Upper lobe of left lung (tissue), 6 donors: ENCODE data around the gene ABCC6. TPM values are rescaled to one million over a fixed set of nuclear protein-coding genes. Genes with fewer than 3 reads are reported as not detected.

ENCODE experiments used
- ATAC-seq, 2 donors: fragments of 200-7000 bp; cut with Tn5 transposase; one replicate each; pipeline ENCODE4 v1.9.1; 2022; ENCODE audit warnings: mild to moderate bottlenecking in 2 of 2, moderate library complexity in 2 of 2; ENCODE audit not compliant: low FRiP score in 2 of 2
- DNase-seq, 2 donors: peaks; one replicate each; pipeline ENCODE4 v3.0.0-alpha.2; 2019 to 2020
- H3K27ac ChIP-seq, 4 donors: fragments of 200-600 bp; sonication (generic); one replicate each; pipeline ENCODE4 v1.5.1; 2016 to 2019
- H3K27me3 ChIP-seq, 4 donors: fragments of 200-600 bp; sonication (generic); one replicate each; pipeline ENCODE4 v1.5.1; 2017 to 2019
- H3K36me3 ChIP-seq, 4 donors: fragments of 200-600 bp; sonication (generic); one replicate each; pipeline ENCODE4 v1.5.1; 2016 to 2019
- H3K4me1 ChIP-seq, 4 donors: fragments of 200-600 bp; sonication (generic); one replicate each; pipeline ENCODE4 v1.5.1; 2018 to 2019
- H3K4me3 ChIP-seq, 4 donors: fragments of 200-600 bp; sonication (generic); one replicate each; pipeline ENCODE4 v1.5.1; 2017 to 2019; ENCODE audit warnings: mild to moderate bottlenecking in 2 of 4, moderate library complexity in 1 of 4
- H3K9me3 ChIP-seq, 4 donors: fragments of 200-600 bp; sonication (generic); one replicate each; pipeline ENCODE4 v1.5.1; 2018 to 2019
- CTCF ChIP-seq, 6 experiments: fragments of 450-650 bp in 4 of 6; fragments of 200-600 bp in 2 of 6; sonication (generic) in 2 of 6; IDR thresholded peaks; one replicate each; pipeline ENCODE4 v1.5.1; 2016 to 2019; ENCODE audit warnings: antibody characterized with exemption in 6 of 6
- EP300 ChIP-seq, 4 donors: sonication (generic); formaldehyde crosslinking; IDR thresholded peaks; one replicate each; pipeline ENCODE4 v1.5.1; 2017; ENCODE audit warnings: antibody characterized with exemption in 4 of 4, control low read depth in 2 of 4
- POLR2A ChIP-seq, 4 donors: fragments of 450-650 bp; IDR thresholded peaks; one replicate each; pipeline ENCODE4 v1.5.1; 2016 to 2017; ENCODE audit warnings: antibody characterized with exemption in 4 of 4, mild to moderate bottlenecking in 2 of 4
- POLR2AphosphoS5 ChIP-seq, 2 donors: sonication (generic); formaldehyde crosslinking; IDR thresholded peaks; one replicate each; pipeline ENCODE4 v1.5.1; 2017; ENCODE audit warnings: antibody characterized with exemption in 2 of 2
- WGBS, 2 donors: methylation state at CpG; one replicate each; pipeline ENCODE4 v1.1.5; 2017 to 2018; 5-methylcytosine and 5-hydroxymethylcytosine counted together
- total RNA-seq, 6 donors: library from RNA; depleted of rRNA in 4 of 6; stranded (reverse); fragments of >200 nt in 4 of 6; gene quantifications; one replicate each; pipeline versions ENCODE4 v1.1.0 to v1.2.1, GENCODE V29; 2016 to 2021
- donor health status: DM: no; HTN: no; CAD: no; lungs with moderate emphysema.
- donor health status: DM: no; HTN: yes; CAD: no; lungs with severe emphysema.

ABCC6 gene
- total RNA-seq, 6 donors from 2014 or later: 31.9 to 148 (median 41.8) TPM

GRCh38 chr16:16141141-16141540 is 82.2 kb downstream of the ABCC6 start:
- Histone ChIP-seq H3K9me3 (no peaks in the 10 kb centered on the region), H3K27me3 (no peaks in the 10 kb centered on the region), H3K4me3 (no peak overlapping the region), H3K4me1 (no peaks in the 10 kb centered on the region), H3K27ac (no peak overlapping the region), H3K36me3 (peaks cover 11 to 78% (median 58%) of the 10 kb centered on the region in 4 donors)
- TF ChIP-seq POLR2AphosphoS5 (IDR thresholded peaks at IDR 0.05) (no peak), CTCF (IDR thresholded peaks at IDR 0.05) (no peak), POLR2A (IDR thresholded peaks at IDR 0.05) (no peak), EP300 (IDR thresholded peaks at IDR 0.05) (no peak)
- WGBS, 2 donors: 95 to 97% methylated on average over 10 to 11 of the region's 11 CpGs
- DNase-seq: no peak
- no peak for ATAC-seq

- Histone ChIP-seq H3K4me1 (no peaks in the 10 kb centered on the region), H3K9me3 (no peaks in the 10 kb centered on the region), H3K27ac (no peak overlapping the region), H3K4me3 (no peak overlapping the region), H3K36me3 (peaks cover 11 to 80% (median 64%) of the 10 kb centered on the region in 4 donors), H3K27me3 (no peaks in the 10 kb centered on the region)
- DNase-seq (no peak), ATAC-seq (no peak)
- WGBS, 2 donors: 93 to 95% methylated on average over 4 of the region's 4 CpGs
- TF ChIP-seq EP300 (IDR thresholded peaks at IDR 0.05) (no peak), POLR2A (IDR thresholded peaks at IDR 0.05) (no peak), CTCF (IDR thresholded peaks at IDR 0.05) (no peak), POLR2AphosphoS5 (IDR thresholded peaks at IDR 0.05) (no peak)
Observed at GRCh38 chr16:16140537-16140936, 82.8 kb downstream of the ABCC6 start.

GRCh38 chr16:16139806-16140205 is 83.5 kb downstream of the ABCC6 start:
- Histone ChIP-seq H3K36me3 (peaks cover 11 to 82% (median 71%) of the 10 kb centered on the region in 4 donors), H3K27me3 (no peaks in the 10 kb centered on the region)
- 96 to 97% methylated on average over 7 of the region's 7 CpGs for WGBS, 2 donors

GRCh38 chr16:16139061-16139460 is 84.2 kb downstream of the ABCC6 start:
- H3K36me3 ChIP-seq: peaks cover 11 to 90% (median 75%) of the 10 kb centered on the region in 4 donors
- H3K4me3 ChIP-seq: no peak overlapping the region
- no peaks in the 10 kb centered on the region for H3K9me3 ChIP-seq
- H3K4me1 ChIP-seq: no peaks in the 10 kb centered on the region
- DNase-seq: no peak
- no peaks in the 10 kb centered on the region for H3K27me3 ChIP-seq
- 96 to 100% methylated on average over 10 of the region's 10 CpGs for WGBS, 2 donors
- TF ChIP-seq EP300 (IDR thresholded peaks at IDR 0.05): no peak
- no peak for TF ChIP-seq POLR2AphosphoS5 (IDR thresholded peaks at IDR 0.05)
- no peak for TF ChIP-seq CTCF (IDR thresholded peaks at IDR 0.05)
- TF ChIP-seq POLR2A (IDR thresholded peaks at IDR 0.05): no peak
- no peak for ATAC-seq
- H3K27ac ChIP-seq: no peak overlapping the region

More at GRCh38 chr16:16139806-16140205, 83.5 kb downstream of the ABCC6 start:
- no peaks in the 10 kb centered on the region for H3K4me1 ChIP-seq
- DNase-seq (no peak), ATAC-seq (no peak)
- no peaks in the 10 kb centered on the region for H3K9me3 ChIP-seq
- H3K4me3 ChIP-seq: no peak overlapping the region
- no peak overlapping the region for H3K27ac ChIP-seq
- TF ChIP-seq EP300 (IDR thresholded peaks at IDR 0.05): no peak
- no peak for TF ChIP-seq POLR2AphosphoS5 (IDR thresholded peaks at IDR 0.05)
- TF ChIP-seq POLR2A (IDR thresholded peaks at IDR 0.05): no peak
- no peak for TF ChIP-seq CTCF (IDR thresholded peaks at IDR 0.05)

- peaks cover 11 to 97% (median 80%) of the 10 kb centered on the region in 4 donors for H3K36me3 ChIP-seq
- H3K4me3 ChIP-seq: no peak overlapping the region
- no peaks in the 10 kb centered on the region for H3K4me1 ChIP-seq
- no peaks in the 10 kb centered on the region for H3K9me3 ChIP-seq
- H3K27me3 ChIP-seq: no peaks in the 10 kb centered on the region
- TF ChIP-seq EP300 (IDR thresholded peaks at IDR 0.05) (no peak), POLR2A (IDR thresholded peaks at IDR 0.05) (no peak), POLR2AphosphoS5 (IDR thresholded peaks at IDR 0.05) (no peak), CTCF (IDR thresholded peaks at IDR 0.05) (no peak)
- WGBS, 2 donors: 97% methylated on average over 15 of the region's 15 CpGs
- peak in 1 of 2 donors; percentile 44 for DNase-seq
- ATAC-seq: no peak
- no peak overlapping the region for H3K27ac ChIP-seq
Observed at GRCh38 chr16:16138034-16138635, 85.2 kb downstream of the ABCC6 start.
